Aorta (tissue), 5 donors: Measurements from ENCODE around the gene CATSPERD. TPM values are rescaled to one million over a fixed set of nuclear protein-coding genes. Genes with fewer than 3 reads are reported as not detected.

Experiments
- ATAC-seq: fragments of 200-7000 bp; cut with Tn5 transposase; one replicate; pipeline ENCODE4 v1.9.1; 2022; ENCODE audit warnings: moderate library complexity; ENCODE audit not compliant: low FRiP score
- DNase-seq, 2 donors: peaks; one replicate each; pipeline ENCODE4 v3.0.0-alpha.2; 2020
- H3K27ac ChIP-seq, 2 donors: one replicate each; pipeline ENCODE4 v1.5.1; 2013; ENCODE audit warnings: low read length in 2 of 2, mild to moderate bottlenecking in 2 of 2, moderate library complexity in 2 of 2, control low read depth in 1 of 2, inconsistent platforms in 1 of 2, low read depth in 1 of 2
- H3K27me3 ChIP-seq, 2 donors: one replicate each; pipeline ENCODE4 v1.6.1; 2013; ENCODE audit warnings: control low read depth in 1 of 2, low read length in 1 of 2, mild to moderate bottlenecking in 1 of 2, moderate library complexity in 1 of 2; ENCODE audit not compliant: insufficient read depth in 2 of 2, control insufficient read depth in 1 of 2
- H3K36me3 ChIP-seq, 2 donors: one replicate each; pipeline ENCODE4 v1.6.1; 2013; ENCODE audit warnings: control low read depth in 1 of 2, low read length in 1 of 2, mild to moderate bottlenecking in 1 of 2; ENCODE audit not compliant: insufficient read depth in 2 of 2, control insufficient read depth in 1 of 2
- H3K4me1 ChIP-seq, 2 donors: one replicate each; pipeline ENCODE4 v1.6.1; 2013; ENCODE audit warnings: low read length in 2 of 2, control low read depth in 1 of 2, mild to moderate bottlenecking in 1 of 2, moderate library complexity in 1 of 2; ENCODE audit not compliant: insufficient read depth in 2 of 2, control insufficient read depth in 1 of 2
- H3K4me3 ChIP-seq, 2 donors: one replicate each; pipeline ENCODE4 v1.5.1; 2013; ENCODE audit warnings: low read length in 2 of 2, control low read depth in 1 of 2, mild to moderate bottlenecking in 1 of 2
- H3K9me3 ChIP-seq: one replicate; pipeline ENCODE4 v1.6.1; 2013; ENCODE audit warnings: mild to moderate bottlenecking, low read length; ENCODE audit not compliant: control insufficient read depth
- WGBS, 2 donors: extraction: QIAGEN DNeasy Blood & Tissue Kit; methylation state at CpG; one replicate each; pipeline ENCODE4 v1.1.7; 2013; 5-methylcytosine and 5-hydroxymethylcytosine counted together
- intact Hi-C, 2 donors: fragments of 100-400 bp; cut with DNase I; formaldehyde crosslinking; loops; one replicate each; pipeline versions ENCODE4 v1.14.2 to v1.15.0; 2022
- polyA plus RNA-seq, 2 donors: library from polyadenylated mRNA; stranded (reverse); fragments of 200-250 nt; gene quantifications; one replicate each; pipeline ENCODE4 v1.2.3, GENCODE V29; 2013
- total RNA-seq, 2 donors: library from RNA; stranded (reverse); fragmentation: NEBNext Ultra II Directional; extraction: Animal tissue kit (Norgen Biotek cat#: 25700); gene quantifications; one replicate each; pipeline ENCODE4 v1.2.1, GENCODE V29; 2021
- donor health status: healthy with polysubstance abuse.
- donor health status: Bipolar disorder and iron deficiency.
- donor health status: DM: no; HTN: no; CAD: no.
- donor health status: DM: no; HTN: no; CAD: no.
- donor health status: DM: yes; HTN: yes; CAD: no.

Gene CATSPERD
- total and polyA plus RNA-seq, 4 donors = not detected

GRCh38 chr19:5827891-5828660 is 107.6 kb downstream of the CATSPERD start:
- Histone ChIP-seq H3K27me3 (peaks cover 0 to 2% of the 10 kb centered on the region in 2 donors), H3K9me3 (no peaks in the 10 kb centered on the region), H3K4me3 (peak overlapping the region in 1 of 2 donors; percentile 12), H3K36me3 (no peaks in the 10 kb centered on the region), H3K4me1 (no peaks in the 10 kb centered on the region), H3K27ac (no peak overlapping the region)
- DNase-seq (peak; percentile 91 to 94), ATAC-seq (peak; percentile 89)
- WGBS, 2 donors = 1 to 2% methylated on average over 63 to 91 of the region's 91 CpGs
- intact Hi-C loops = no loop called here

Other genes starting within 250 kb of the CATSPERD start
- 1 to 10 TPM in 1 of 2 donors, under 1 TPM in 1; 0.96 to 1.1 TPM for gene TINCR, start 152.7 kb upstream of the CATSPERD start, total RNA-seq
- 1 to 10 TPM in 1 of 2 donors, under 1 TPM in 1; 0.50 to 1.1 TPM for gene TINCR, start 152.7 kb upstream of the CATSPERD start, polyA plus RNA-seq
- 100 to 1,000 TPM in 1 of 2 donors, 10 to 100 TPM in 1; 67.1 to 113 TPM for gene SAFB2, start 97.9 kb upstream of the CATSPERD start, total RNA-seq
- gene SAFB2, start 97.9 kb upstream of the CATSPERD start, polyA plus RNA-seq = 10 to 100 TPM; 26.7 to 82.2 TPM
- 100 to 1,000 TPM in 1 of 2 donors, 10 to 100 TPM in 1; 79.3 to 100 TPM for gene SAFB, start 97.6 kb upstream of the CATSPERD start, total RNA-seq
- 10 to 100 TPM; 32.7 to 72.4 TPM for gene SAFB, start 97.6 kb upstream of the CATSPERD start, polyA plus RNA-seq
- gene MICOS13, start 40.1 kb upstream of the CATSPERD start, total RNA-seq = 10 to 100 TPM; 35.4 to 39.0 TPM
- gene MICOS13, start 40.1 kb upstream of the CATSPERD start, polyA plus RNA-seq = 100 to 1,000 TPM; 100 to 103 TPM
- 1 to 10 TPM; 3.9 to 5.7 TPM for gene HSD11B1L, start 39.6 kb upstream of the CATSPERD start, total RNA-seq
- gene HSD11B1L, start 39.6 kb upstream of the CATSPERD start, polyA plus RNA-seq = 10 to 100 TPM in 1 of 2 donors, 1 to 10 TPM in 1; 8.5 to 12.0 TPM
- gene RPL36, start 30.3 kb upstream of the CATSPERD start, total RNA-seq = 100 to 1,000 TPM; 521 to 587 TPM
- 1,000 to 10,000 TPM in 1 of 2 donors, 100 to 1,000 TPM in 1; 977 to 1,438 TPM for gene RPL36, start 30.3 kb upstream of the CATSPERD start, polyA plus RNA-seq
- 10 to 100 TPM; 40.3 to 46.4 TPM for gene LONP1, start 491 bp upstream of the CATSPERD start, total RNA-seq
- 10 to 100 TPM; 20.4 to 64.6 TPM for gene LONP1, start 491 bp upstream of the CATSPERD start, polyA plus RNA-seq
- 1 to 10 TPM in 1 of 2 donors, under 1 TPM in 1; 0.81 to 1.4 TPM for gene PRR22, start 64.1 kb downstream of the CATSPERD start, total RNA-seq
- 1 to 10 TPM in 1 of 2 donors, under 1 TPM in 1; 0.38 to 5.2 TPM for gene PRR22, start 64.1 kb downstream of the CATSPERD start, polyA plus RNA-seq
- 10 to 100 TPM; 25.6 to 27.6 TPM for gene DUS3L, start 70.5 kb downstream of the CATSPERD start, total RNA-seq
- gene DUS3L, start 70.5 kb downstream of the CATSPERD start, polyA plus RNA-seq = 10 to 100 TPM in 1 of 2 donors, 1 to 10 TPM in 1; 5.1 to 34.5 TPM
- not detected for gene NRTN, start 84.4 kb downstream of the CATSPERD start, total RNA-seq
- gene NRTN, start 84.4 kb downstream of the CATSPERD start, polyA plus RNA-seq = 1 to 10 TPM in 1 of 2 donors, not detected in 1; 1.1 TPM
- not detected for gene FUT6, start 119.1 kb downstream of the CATSPERD start, total RNA-seq
- gene FUT6, start 119.1 kb downstream of the CATSPERD start, polyA plus RNA-seq = 1 to 10 TPM in 1 of 2 donors, under 1 TPM in 1; 0.05 to 3.9 TPM
- not detected for gene FUT3, start 130.8 kb downstream of the CATSPERD start, total RNA-seq
- 1 to 10 TPM in 1 of 2 donors, under 1 TPM in 1; 0.38 to 3.3 TPM for gene FUT3, start 130.8 kb downstream of the CATSPERD start, polyA plus RNA-seq
- gene FUT5, start 149.9 kb downstream of the CATSPERD start, total RNA-seq = not detected
- not detected for gene FUT5, start 149.9 kb downstream of the CATSPERD start, polyA plus RNA-seq
- 100 to 1,000 TPM; 138 to 151 TPM for gene NDUFA11, start 183.2 kb downstream of the CATSPERD start, total RNA-seq
- 100 to 1,000 TPM; 326 to 405 TPM for gene NDUFA11, start 183.2 kb downstream of the CATSPERD start, polyA plus RNA-seq
- gene VMAC, start 184.2 kb downstream of the CATSPERD start, total RNA-seq = 1 to 10 TPM; 3.9 to 9.2 TPM
- gene VMAC, start 184.2 kb downstream of the CATSPERD start, polyA plus RNA-seq = 1 to 10 TPM; 1.9 to 6.9 TPM
- gene CAPS, start 193.6 kb downstream of the CATSPERD start, total RNA-seq = 10 to 100 TPM in 1 of 2 donors, 1 to 10 TPM in 1; 9.4 to 14.0 TPM
- gene CAPS, start 193.6 kb downstream of the CATSPERD start, polyA plus RNA-seq = 10 to 100 TPM in 1 of 2 donors, 1 to 10 TPM in 1; 9.3 to 70.9 TPM